H1 (cell line): ENCODE measurements around the gene DVL1. TPM values are rescaled to one million over a fixed set of nuclear protein-coding genes. Genes with fewer than 3 reads are reported as not detected.

Experiments used
- CTCF ChIA-PET: fragments of 300-600 bp; sonication (Branson Sonifier 250); formaldehyde crosslinking; loops from one replicate; lab custom pipeline; 2021; ENCODE audit not compliant: partially characterized antibody; lab: Charles Lee
- POLR2A ChIA-PET: fragments of 300-600 bp; sonication (Branson Sonifier 250); formaldehyde crosslinking; loops from one replicate; lab custom pipeline; 2021; ENCODE audit warnings: inconsistent platforms; ENCODE audit not compliant: partially characterized antibody; lab: Charles Lee
- DNase-seq, 2 experiments: peaks; one replicate each; pipeline versions ENCODE4 v3.0.0 to v3.0.0-alpha.2; 2010 to 2022; ENCODE audit warnings: low spot score in 2 of 2, low read depth in 1 of 2, mixed read lengths in 1 of 2
- FAIRE-seq: peaks from 2 replicates; lab custom pipeline; 2011; peaks lifted over from hg19 to GRCh38; lab: Jason Lieb, UNC
- H2AFZ ChIP-seq: 2 replicates; pipeline ENCODE4 v1.8.1; 2012; ENCODE audit warnings: low read length, inconsistent platforms
- H2AK5ac ChIP-seq: 2 replicates; pipeline ENCODE4 v1.6.1; 2013; ENCODE audit warnings: low read depth, low read length
- H2BK120ac ChIP-seq: replicated peaks from 2 replicates; pipeline ENCODE3; 2013; ENCODE audit warnings: low read depth, low read length, inconsistent platforms
- H2BK12ac ChIP-seq: 2 replicates; pipeline ENCODE4 v1.6.1; 2013; ENCODE audit warnings: low read depth, low read length
- H2BK15ac ChIP-seq: 2 replicates; pipeline ENCODE4 v1.6.1; 2013; ENCODE audit warnings: low read length
- H2BK20ac ChIP-seq: 2 replicates; pipeline ENCODE4 v1.6.1; 2013; ENCODE audit warnings: low read length
- H2BK5ac ChIP-seq: 2 replicates; pipeline ENCODE4 v1.6.1; 2013; ENCODE audit warnings: low read depth, low read length
- H3K14ac ChIP-seq: 2 replicates; pipeline ENCODE4 v1.6.1; 2013; ENCODE audit warnings: inconsistent platforms; ENCODE audit not compliant: insufficient read length
- H3K18ac ChIP-seq: 2 replicates; pipeline ENCODE4 v1.6.1; 2013; ENCODE audit warnings: low read length; ENCODE audit errors: extremely low read depth
- H3K23ac ChIP-seq: 2 replicates; pipeline ENCODE4 v1.6.1; 2013; ENCODE audit warnings: inconsistent platforms; ENCODE audit not compliant: insufficient read length
- H3K23me2 ChIP-seq: 2 replicates; pipeline ENCODE4 v1.6.1; 2013; ENCODE audit warnings: low read depth, low read length
- H3K27ac ChIP-seq: 2 replicates; pipeline ENCODE4 v1.6.1; 2011; ENCODE audit warnings: low read depth, low read length, inconsistent platforms
- H3K27me3 ChIP-seq, 4 experiments: replicated peaks in 1 of 4; 1 replicate in 1 of 4; 2 replicates in 3 of 4; pipeline versions ENCODE4 v1.6.1 to v1.8.1; 2011 to 2013; ENCODE audit warnings: low read length in 3 of 4, mild to moderate bottlenecking in 3 of 4, inconsistent platforms in 2 of 4, mixed read lengths in 2 of 4, moderate library complexity in 1 of 4; ENCODE audit not compliant: control insufficient read depth in 3 of 4, insufficient read depth in 3 of 4; ENCODE audit errors: extremely low read depth in 1 of 4
- H3K36me3 ChIP-seq, 4 experiments: 2 replicates each; pipeline versions ENCODE4 v1.6.1 to v1.8.1; 2011 to 2013; ENCODE audit warnings: mild to moderate bottlenecking in 4 of 4, low read length in 3 of 4, moderate library complexity in 2 of 4, control low read depth in 1 of 4, inconsistent platforms in 1 of 4; ENCODE audit not compliant: insufficient read depth in 4 of 4, control insufficient read depth in 2 of 4
- H3K4ac ChIP-seq: replicated peaks from 2 replicates; pipeline ENCODE3; 2013; ENCODE audit warnings: low read length, low read depth, mixed read lengths, inconsistent platforms; ENCODE audit not compliant: insufficient read length
- H3K4me1 ChIP-seq, 4 experiments: replicated peaks in 1 of 4; 1 replicate in 1 of 4; 2 replicates in 3 of 4; pipeline versions ENCODE4 v1.6.1 to v1.8.1; 2011 to 2013; ENCODE audit warnings: low read length in 3 of 4, inconsistent platforms in 2 of 4, mixed read lengths in 1 of 4; ENCODE audit not compliant: insufficient read depth in 4 of 4, control insufficient read depth in 3 of 4
- H3K4me2 ChIP-seq, 2 experiments: 2 replicates each; pipeline versions ENCODE4 v1.6.1 to v1.8.1; 2011 to 2013; ENCODE audit warnings: low read depth in 2 of 2, low read length in 2 of 2, control low read depth in 1 of 2, inconsistent platforms in 1 of 2, mild to moderate bottlenecking in 1 of 2; ENCODE audit not compliant: insufficient read depth in 1 of 2
- H3K4me3 ChIP-seq, 4 experiments: fragments of 200-600, 300-600 bp in 1 of 4; sonication (generic), shearing (Covaris generic), sonication (Bioruptor Twin) in 1 of 4; 2 replicates each; pipeline versions ENCODE4 v1.5.1 to v1.8.1; 2011 to 2016; ENCODE audit warnings: low read length in 4 of 4, low read depth in 3 of 4, control low read depth in 2 of 4, inconsistent platforms in 2 of 4, mild to moderate bottlenecking in 2 of 4, mixed read lengths in 1 of 4, moderate library complexity in 1 of 4; ENCODE audit not compliant: insufficient read depth in 2 of 4; ENCODE audit errors: extremely low read depth in 1 of 4
- H3K56ac ChIP-seq: replicated peaks from 2 replicates; pipeline ENCODE3; 2013; ENCODE audit warnings: low read depth, mild to moderate bottlenecking, mixed read lengths, low read length, inconsistent platforms; ENCODE audit not compliant: insufficient read length
- H3K79me1 ChIP-seq: 2 replicates; pipeline ENCODE4 v1.6.1; 2013; ENCODE audit warnings: low read depth, low read length, control low read depth
- H3K79me2 ChIP-seq, 2 experiments: 2 replicates each; pipeline versions ENCODE4 v1.6.1 to v1.8.1; 2012 to 2013; ENCODE audit warnings: low read length in 2 of 2, mild to moderate bottlenecking in 2 of 2, inconsistent platforms in 1 of 2; ENCODE audit not compliant: insufficient read depth in 2 of 2, control insufficient read depth in 1 of 2
- H3K9ac ChIP-seq, 4 experiments: replicated peaks in 1 of 4; 1 replicate in 1 of 4; 2 replicates in 3 of 4; pipeline versions ENCODE4 v1.6.1 to v1.8.1; 2011 to 2013; ENCODE audit warnings: low read depth in 3 of 4, low read length in 3 of 4, control low read depth in 2 of 4, mild to moderate bottlenecking in 2 of 4, moderate library complexity in 2 of 4, inconsistent platforms in 1 of 4; ENCODE audit errors: extremely low read depth in 1 of 4
- H3K9me3 ChIP-seq, 2 experiments: 2 replicates each; pipeline versions ENCODE4 v1.6.1 to v1.8.1; 2012 to 2013; ENCODE audit warnings: mild to moderate bottlenecking in 2 of 2, moderate library complexity in 2 of 2, control low read depth in 1 of 2, inconsistent platforms in 1 of 2, low read depth in 1 of 2, low read length in 1 of 2, mixed read lengths in 1 of 2; ENCODE audit not compliant: insufficient read depth in 2 of 2
- H4K20me1 ChIP-seq, 2 experiments: replicated peaks in 1 of 2; 2 replicates each; pipeline versions ENCODE3 to v1.8.1; 2011 to 2013; ENCODE audit warnings: inconsistent platforms in 2 of 2, low read length in 2 of 2, mild to moderate bottlenecking in 1 of 2; ENCODE audit not compliant: insufficient read depth in 2 of 2, control insufficient read depth in 1 of 2
- H4K5ac ChIP-seq: 2 replicates; pipeline ENCODE4 v1.6.1; 2013; ENCODE audit warnings: low read length, low read depth, mixed read lengths, inconsistent platforms; ENCODE audit not compliant: insufficient read length
- H4K8ac ChIP-seq: 2 replicates; pipeline ENCODE4 v1.8.0; 2013; ENCODE audit warnings: mild to moderate bottlenecking, moderate library complexity, low read length, inconsistent platforms; ENCODE audit not compliant: insufficient read depth; ENCODE audit errors: extremely low read depth
- H4K91ac ChIP-seq: replicated peaks from 2 replicates; pipeline ENCODE3; 2013; ENCODE audit warnings: low read length, mixed read lengths, inconsistent platforms; ENCODE audit not compliant: insufficient read length
- ASH2L ChIP-seq: fragments of 200-600, 300-600 bp; sonication (generic); IDR thresholded peaks from one replicate; pipeline ENCODE4 v1.7.1; 2017; ENCODE audit warnings: low read length
- BACH1 ChIP-seq: IDR thresholded peaks from 2 replicates; pipeline ENCODE4 v1.6.1; 2012; ENCODE audit warnings: low read length, improper control_type of control experiment
- BCL11A ChIP-seq, 2 experiments: IDR thresholded peaks; one replicate each; pipeline ENCODE4 v1.6.1; 2011; ENCODE audit warnings: low read depth in 2 of 2, low read length in 2 of 2, mild to moderate bottlenecking in 2 of 2
- JUN ChIP-seq: IDR thresholded peaks from 2 replicates; pipeline ENCODE4 v1.6.1; 2011; ENCODE audit warnings: low read depth, mild to moderate bottlenecking, improper control_type of control experiment, low read length
- RAD21 ChIP-seq, 2 experiments: IDR thresholded peaks in 1 of 2; conservative IDR thresholded peaks in 1 of 2; 2 replicates each; pipeline ENCODE4 v1.6.1; 2011; ENCODE audit warnings: low read depth in 2 of 2, low read length in 2 of 2, improper control_type of control experiment in 1 of 2, inconsistent platforms in 1 of 2, mild to moderate bottlenecking in 1 of 2, moderate library complexity in 1 of 2
- RFX5 ChIP-seq: IDR thresholded peaks from 2 replicates; pipeline ENCODE4 v1.6.1; 2011; ENCODE audit warnings: low read depth, low read length, improper control_type of control experiment, borderline replicate concordance
- SIX5 ChIP-seq: IDR thresholded peaks from 2 replicates; pipeline ENCODE4 v1.6.1; 2011; ENCODE audit warnings: mild to moderate bottlenecking, low read depth, low read length
- TAF1 ChIP-seq: IDR thresholded peaks from 2 replicates; pipeline ENCODE4 v1.6.1; 2011; ENCODE audit warnings: mild to moderate bottlenecking, low read depth, low read length
- WGBS, 2 experiments: shearing (Covaris generic) in 1 of 2; methylation state at CpG; one replicate each; pipeline versions ENCODE4 v1.1.6 to v1.1.7; 2013 to 2015; ENCODE audit warnings: low lambda C conversion rate in 2 of 2, mixed read lengths in 2 of 2, inconsistent platforms in 1 of 2, low coverage in 1 of 2, missing lambda C conversion rate in 1 of 2; ENCODE audit not compliant: insufficient replicate concordance in 2 of 2, insufficient coverage in 1 of 2, insufficient read length in 1 of 2; ENCODE audit errors: extremely low coverage in 1 of 2, missing lambda C conversion rate in 1 of 2; 5-methylcytosine and 5-hydroxymethylcytosine counted together
- polyA plus RNA-seq, 7 experiments: library from polyadenylated mRNA; depleted of rRNA in 3 of 7; stranded (reverse) in 5 of 7; unstranded in 2 of 7; fragments of >200 nt in 5 of 7; fragments of 200-250 nt in 2 of 7; gene quantifications; 1 replicate in 5 of 7; 2 replicates in 1 of 7; 4 replicates in 1 of 7; pipeline versions ENCODE4 v1.2.1 to v1.2.3, GENCODE V29; 2011 to 2013; ENCODE audit warnings: missing spikeins in 2 of 7, mixed read lengths in 2 of 7
- total RNA-seq: library from RNA; stranded (reverse); fragmentation: NEBNext Ultra II Directional; extraction: Animal tissue kit (Norgen Biotek cat#: 25700); gene quantifications from 2 replicates; pipeline ENCODE4 v1.2.1, GENCODE V29; 2021
- TF ChIP-seq, protein P1 (sequence below): IDR thresholded peaks from 2 replicates; pipeline ENCODE4 v1.6.1; 2012; ENCODE audit warnings: inconsistent platforms
- TF ChIP-seq, protein P2 (sequence below): IDR thresholded peaks from 2 replicates; pipeline ENCODE4 v1.6.1; 2012; ENCODE audit warnings: inconsistent platforms

DVL1 gene
- total and polyA plus RNA-seq, 2 of the 8 experiments (the other 6 are each of a cell fraction or from before 2014, with no cell fraction given), result 39.4 to 58.9 TPM

DNA sequence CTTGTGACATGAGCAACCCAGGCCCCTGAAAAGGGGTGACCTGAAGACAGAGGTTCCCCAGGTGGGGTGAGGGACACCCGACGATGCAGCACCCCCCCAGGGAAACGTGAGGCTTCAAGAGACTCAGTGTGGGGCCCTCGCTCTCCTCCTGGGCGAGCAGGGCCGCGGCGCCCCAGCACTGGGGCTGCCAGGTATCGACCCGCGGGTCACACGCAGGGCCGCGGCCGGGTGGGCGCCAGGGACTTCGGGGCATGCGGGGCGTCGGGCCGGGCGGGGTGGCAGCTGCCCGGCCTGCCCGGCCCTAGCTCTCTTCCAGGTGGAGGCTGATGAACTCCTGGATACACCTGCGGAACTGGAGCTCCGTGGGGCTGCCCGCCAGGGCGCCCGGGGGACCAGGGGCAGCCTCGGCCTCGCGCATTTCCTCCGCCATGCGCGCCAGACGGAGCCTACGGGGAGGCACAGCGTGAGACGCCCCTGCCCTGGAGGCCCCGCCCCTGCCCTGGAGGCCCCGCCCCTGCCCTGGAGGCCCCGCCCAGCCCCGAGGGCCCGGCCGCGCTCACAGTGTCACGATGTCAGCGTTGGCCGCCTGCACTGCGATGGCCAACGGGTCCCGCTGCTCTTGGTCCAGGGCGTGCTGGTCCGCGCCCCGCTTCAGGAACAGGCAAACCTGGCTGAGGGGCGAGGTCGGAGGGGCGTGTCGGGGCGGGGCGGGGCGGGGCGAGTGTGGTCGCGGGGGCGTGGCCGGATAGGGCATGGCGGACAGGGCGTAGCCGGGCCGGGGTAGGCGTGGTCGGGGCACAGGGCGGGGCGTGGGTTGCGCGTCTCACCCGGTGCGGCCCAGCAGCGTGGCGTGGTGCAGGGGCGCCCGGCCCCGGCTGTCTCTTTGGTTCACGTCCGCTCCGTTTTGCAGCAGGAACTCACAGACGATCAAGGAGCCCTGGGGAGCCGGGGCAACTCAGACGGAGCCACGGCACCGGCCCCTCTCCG lies 55.7 kb downstream of the DVL1 start:
- Histone ChIP-seq H3K79me2 (no peaks in the 10 kb centered on the region), H3K9me3 (no peaks in the 10 kb centered on the region), H3K4me3 (peak overlapping the region in 2 of 4 experiments; percentile 34 to 47; a peak in 4 of 8 replicates), H4K5ac (no peak overlapping the region), H2BK15ac (no peak overlapping the region), H3K27me3 (peaks cover 0 to 3% (median 0%) of the 10 kb centered on the region in 4 experiments; a peak in 1 of 7 replicates), H3K4me2 (peak overlapping the region; percentile 35 to 61; a peak in 3 of 4 replicates), H3K79me1 (no peaks in the 10 kb centered on the region), H3K36me3 (peaks cover 0 to 7% (median 0%) of the 10 kb centered on the region in 4 experiments; a peak in 1 of 8 replicates), H3K4ac (no peak overlapping the region), H3K18ac (no peak overlapping the region; the same call in 1 of the 2 replicates), H2BK120ac (no peak overlapping the region), H4K8ac (no peak overlapping the region), H3K27ac (no peak overlapping the region), H4K20me1 (peaks cover 2 to 6% of the 10 kb centered on the region in 2 experiments), H3K4me1 (peaks cover 0 to 8% (median 0%) of the 10 kb centered on the region in 4 experiments; a peak in 2 of 7 replicates), H2AK5ac (peak overlapping the region; percentile 24; the same call in 1 of the 2 replicates), H3K14ac (no peak overlapping the region), H2BK12ac (no peak overlapping the region), H2BK20ac (no peak overlapping the region), H3K23me2 (no peaks in the 10 kb centered on the region), H2AFZ (no peak overlapping the region), H2BK5ac (no peak overlapping the region), H3K23ac (no peak overlapping the region), H3K9ac (no peak overlapping the region), H3K56ac (no peak overlapping the region), H4K91ac (no peak overlapping the region)
- 65% methylated on average over 35 of the region's 94 CpGs; no CpG with 5 or more reads in 1 of the 2 experiments for WGBS, 2 experiments
- POLR2A ChIA-PET, result no interaction called here
- DNase-seq (peak in 1 of 2 experiments; percentile 87), FAIRE-seq (no peak)
- CTCF ChIA-PET, result no interaction called here
- TF ChIP-seq, protein P1, sequence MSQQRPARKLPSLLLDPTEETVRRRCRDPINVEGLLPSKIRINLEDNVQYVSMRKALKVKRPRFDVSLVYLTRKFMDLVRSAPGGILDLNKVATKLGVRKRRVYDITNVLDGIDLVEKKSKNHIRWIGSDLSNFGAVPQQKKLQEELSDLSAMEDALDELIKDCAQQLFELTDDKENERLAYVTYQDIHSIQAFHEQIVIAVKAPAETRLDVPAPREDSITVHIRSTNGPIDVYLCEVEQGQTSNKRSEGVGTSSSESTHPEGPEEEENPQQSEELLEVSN, result peak; percentile 46; the same call in 1 of the 2 replicates
- TF ChIP-seq BACH1, result no peak; the same call in 1 of the 2 replicates
- no peak for TF ChIP-seq JUN
- no peak for TF ChIP-seq RFX5
- no peak for TF ChIP-seq ASH2L
- no peak for TF ChIP-seq RAD21 (IDR thresholded peaks at IDR 0.05 in 1 of 2, conservative IDR thresholded peaks at IDR 0.05 in 1 of 2; ENCODE audit: low read depth in 2 of 2, low read length in 2 of 2)
- TF ChIP-seq, protein P2, sequence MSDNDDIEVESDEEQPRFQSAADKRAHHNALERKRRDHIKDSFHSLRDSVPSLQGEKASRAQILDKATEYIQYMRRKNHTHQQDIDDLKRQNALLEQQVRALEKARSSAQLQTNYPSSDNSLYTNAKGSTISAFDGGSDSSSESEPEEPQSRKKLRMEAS, result peak; percentile 70; the same call in 1 of the 2 replicates
- TF ChIP-seq SIX5, result no peak
- TF ChIP-seq BCL11A (IDR thresholded peaks at IDR 0.05; ENCODE audit: low read depth in 2 of 2, low read length in 2 of 2), result no peak
- 0 out of 2 replicates have a peak, but pooled peaks have one; percentile 15 for TF ChIP-seq TAF1
